Smooth muscle cell (in vitro differentiated cells): Measurements from ENCODE around the gene RYR2. TPM values are rescaled to one million over a fixed set of nuclear protein-coding genes. Genes with fewer than 3 reads are reported as not detected.

Experiments
- DNase-seq: peaks from one replicate; lab custom pipeline; 2025; ENCODE audit not compliant: unreplicated experiment; lab: John Stamatoyannopoulos, UW
- H2AFZ ChIP-seq: fragments of 200-600 bp; sonication (generic); 2 replicates; pipeline ENCODE4 v1.6.0; 2016; ENCODE audit warnings: antibody characterized with exemption, low read depth, mild to moderate bottlenecking
- H3F3A ChIP-seq: fragments of 200-600 bp; sonication (generic); 2 replicates; pipeline ENCODE4 v1.6.0; 2017; ENCODE audit warnings: antibody characterized with exemption, low read depth
- H3K27ac ChIP-seq: fragments of 200-600 bp; sonication (generic); 2 replicates; pipeline ENCODE4 v1.5.1; 2016; ENCODE audit warnings: low read depth, mild to moderate bottlenecking
- H3K27me3 ChIP-seq: fragments of 200-600 bp; sonication (generic); 2 replicates; pipeline ENCODE4 v1.6.1; 2016; ENCODE audit warnings: low read depth, mild to moderate bottlenecking
- H3K36me3 ChIP-seq: fragments of 200-600 bp; sonication (generic); 2 replicates; pipeline ENCODE4 v1.5.1; 2016; ENCODE audit warnings: low read depth
- H3K4me1 ChIP-seq: fragments of 200-600 bp; sonication (generic); 2 replicates; pipeline ENCODE4 v1.5.1; 2016; ENCODE audit warnings: low read depth
- H3K4me2 ChIP-seq: fragments of 200-600 bp; sonication (generic); 2 replicates; pipeline ENCODE4 v1.6.0; 2016; ENCODE audit warnings: mild to moderate bottlenecking
- H3K4me3 ChIP-seq: fragments of 200-600 bp; sonication (generic); 2 replicates; pipeline ENCODE4 v1.5.1; 2016; ENCODE audit warnings: mild to moderate bottlenecking
- H3K79me2 ChIP-seq: fragments of 200-600 bp; sonication (generic); 2 replicates; pipeline ENCODE4 v1.6.0; 2016; ENCODE audit warnings: low read depth, mild to moderate bottlenecking
- H3K9ac ChIP-seq: fragments of 200-600 bp; sonication (generic); 2 replicates; pipeline ENCODE4 v1.6.0; 2016; ENCODE audit warnings: low read depth
- H3K9me3 ChIP-seq: fragments of 200-600 bp; sonication (generic); replicated peaks from 2 replicates; pipeline ENCODE4 v1.5.1; 2016; ENCODE audit warnings: low read depth
- H4K20me1 ChIP-seq: fragments of 200-600 bp; sonication (generic); 2 replicates; pipeline ENCODE4 v1.6.0; 2016; ENCODE audit warnings: low read depth
- whole genome bisulfite sequencing: methylation state at CpG from one replicate; pipeline ENCODE4 v1.1.7; 2016; ENCODE audit warnings: low lambda C conversion rate; 5-methylcytosine and 5-hydroxymethylcytosine counted together
- polyA plus RNA-seq: library from polyadenylated mRNA; unstranded; fragments of >200 nt; fragmentation: Nextera tagmentation; extraction: Ambion mirVana; gene quantifications from 2 replicates; pipeline ENCODE4 v1.2.1, GENCODE V29; 2016
- total RNA-seq: library from RNA; depleted of rRNA; stranded (reverse); fragments of >200 nt; gene quantifications from 2 replicates; pipeline ENCODE4 v1.2.3, GENCODE V29; 2014
- TF ChIP-seq, protein P1 (sequence below): fragments of 200-600 bp; sonication (generic); IDR thresholded peaks from 2 replicates; pipeline ENCODE4 v1.5.1; 2017; ENCODE audit warnings: borderline replicate concordance, mild to moderate bottlenecking, antibody characterized with exemption; ENCODE audit not compliant: insufficient read depth, poor library complexity, severe bottlenecking

The RYR2 gene
- total and polyA plus RNA-seq, 2 experiments from 2014 or later: 0.09 TPM; not detected in 1

DNA sequence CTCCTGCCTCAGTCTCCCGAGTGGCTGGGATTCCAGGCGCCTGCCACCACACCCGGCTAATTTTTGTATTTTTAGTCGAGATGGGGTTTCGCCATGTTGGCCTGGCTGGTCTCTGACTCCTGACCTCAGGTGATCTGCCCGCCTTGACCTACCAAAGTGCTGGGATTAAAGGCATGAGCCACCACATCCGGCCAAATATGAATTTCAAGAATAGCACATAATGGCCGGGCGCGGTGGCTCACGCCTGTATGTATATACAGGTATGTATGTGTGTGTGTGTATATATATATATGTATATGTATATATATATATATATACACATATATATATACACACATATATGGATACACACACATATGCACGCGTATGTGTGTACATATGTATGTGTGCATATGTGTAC lies 753.6 kb downstream of the RYR2 start:
- no peaks in the 10 kb centered on the region for H3F3A ChIP-seq
- no peak overlapping the region for H3K4me2 ChIP-seq
- 90% methylated on average over 13 of the region's 13 CpGs for WGBS
- no peaks in the 10 kb centered on the region for H4K20me1 ChIP-seq
- no peak for DNase-seq
- H3K4me3 ChIP-seq: no peak overlapping the region
- H3K27ac ChIP-seq: no peak overlapping the region
- no peak overlapping the region for H3K9ac ChIP-seq
- H3K9me3 ChIP-seq: no peaks in the 10 kb centered on the region
- no peaks in the 10 kb centered on the region for H3K4me1 ChIP-seq
- TF ChIP-seq, protein P1, sequence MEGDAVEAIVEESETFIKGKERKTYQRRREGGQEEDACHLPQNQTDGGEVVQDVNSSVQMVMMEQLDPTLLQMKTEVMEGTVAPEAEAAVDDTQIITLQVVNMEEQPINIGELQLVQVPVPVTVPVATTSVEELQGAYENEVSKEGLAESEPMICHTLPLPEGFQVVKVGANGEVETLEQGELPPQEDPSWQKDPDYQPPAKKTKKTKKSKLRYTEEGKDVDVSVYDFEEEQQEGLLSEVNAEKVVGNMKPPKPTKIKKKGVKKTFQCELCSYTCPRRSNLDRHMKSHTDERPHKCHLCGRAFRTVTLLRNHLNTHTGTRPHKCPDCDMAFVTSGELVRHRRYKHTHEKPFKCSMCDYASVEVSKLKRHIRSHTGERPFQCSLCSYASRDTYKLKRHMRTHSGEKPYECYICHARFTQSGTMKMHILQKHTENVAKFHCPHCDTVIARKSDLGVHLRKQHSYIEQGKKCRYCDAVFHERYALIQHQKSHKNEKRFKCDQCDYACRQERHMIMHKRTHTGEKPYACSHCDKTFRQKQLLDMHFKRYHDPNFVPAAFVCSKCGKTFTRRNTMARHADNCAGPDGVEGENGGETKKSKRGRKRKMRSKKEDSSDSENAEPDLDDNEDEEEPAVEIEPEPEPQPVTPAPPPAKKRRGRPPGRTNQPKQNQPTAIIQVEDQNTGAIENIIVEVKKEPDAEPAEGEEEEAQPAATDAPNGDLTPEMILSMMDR: no peak
- no peaks in the 10 kb centered on the region for H3K79me2 ChIP-seq
- H2AFZ ChIP-seq: no peak overlapping the region
- no peaks in the 10 kb centered on the region for H3K36me3 ChIP-seq
- no peaks in the 10 kb centered on the region for H3K27me3 ChIP-seq

DNA sequence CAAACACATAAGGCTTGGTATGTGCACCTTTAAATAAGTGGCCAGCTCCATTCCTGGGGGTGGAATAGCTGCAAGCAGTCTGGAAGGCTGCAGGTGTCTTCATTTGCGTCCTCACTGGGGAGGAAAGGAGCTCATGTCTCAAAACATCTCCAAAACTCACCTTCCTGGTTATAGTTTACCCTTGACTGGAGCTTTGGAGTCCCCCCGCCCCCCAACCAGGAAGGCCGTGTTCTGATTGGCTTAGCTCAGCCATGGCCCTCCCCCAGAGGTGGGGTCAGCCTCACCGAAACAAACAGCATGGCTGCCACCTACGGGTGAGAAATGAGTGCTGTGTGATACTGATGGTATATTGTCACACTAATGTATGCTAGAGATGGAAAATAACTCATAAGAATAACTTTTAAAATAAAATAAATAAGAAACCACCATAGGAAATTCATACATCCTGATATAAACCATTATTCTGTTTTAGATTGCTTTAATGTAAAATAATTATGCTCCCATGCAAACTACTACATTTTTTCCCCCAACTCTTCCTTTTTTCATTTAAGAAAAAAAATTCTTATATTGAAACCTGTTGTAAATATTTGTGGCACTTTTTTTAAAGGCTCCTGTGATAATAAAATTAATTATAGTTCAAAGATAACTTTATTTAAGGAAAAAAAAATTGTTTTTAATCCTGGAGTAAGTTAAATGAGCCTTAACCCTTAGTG lies 757.9 kb downstream of the RYR2 start:
- DNase-seq: no peak
- no peaks in the 10 kb centered on the region for H4K20me1 ChIP-seq
- H3K4me2 ChIP-seq: no peak overlapping the region
- H3K9me3 ChIP-seq: no peaks in the 10 kb centered on the region
- H3K4me1 ChIP-seq: no peaks in the 10 kb centered on the region
- H3K36me3 ChIP-seq: no peaks in the 10 kb centered on the region
- H3K4me3 ChIP-seq: no peak overlapping the region
- H3K79me2 ChIP-seq: no peaks in the 10 kb centered on the region
- no peak overlapping the region for H3K9ac ChIP-seq
- no peak overlapping the region for H3K27ac ChIP-seq
- TF ChIP-seq, protein P1: peak; percentile 19
- 67% methylated on average over 5 of the region's 5 CpGs for WGBS
- no peaks in the 10 kb centered on the region for H3K27me3 ChIP-seq
- H2AFZ ChIP-seq: no peak overlapping the region
- no peaks in the 10 kb centered on the region for H3F3A ChIP-seq

DNA sequence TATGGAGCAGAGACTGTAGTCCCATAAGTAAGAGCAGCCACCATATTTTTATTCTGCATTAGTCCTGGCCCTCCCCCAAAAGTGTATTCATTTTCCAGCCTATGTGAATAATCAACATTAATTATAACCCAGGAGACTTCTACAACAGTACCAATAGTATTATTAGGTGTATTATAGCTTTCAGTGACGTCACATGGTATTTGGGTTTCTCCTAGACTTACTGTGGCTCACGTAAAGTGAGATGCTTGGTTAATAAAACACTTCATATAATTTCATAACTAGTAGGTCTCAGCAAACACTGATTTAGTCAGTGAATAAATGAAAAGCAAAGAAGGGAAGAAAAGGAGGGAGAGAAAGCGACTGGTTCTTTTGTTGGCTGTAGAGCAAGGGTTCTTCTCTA lies 762.5 kb downstream of the RYR2 start:
- H3K4me3 ChIP-seq: no peak overlapping the region
- H3K9me3 ChIP-seq: no peaks in the 10 kb centered on the region
- no peaks in the 10 kb centered on the region for H3K27me3 ChIP-seq
- H3K79me2 ChIP-seq: no peaks in the 10 kb centered on the region
- H3K9ac ChIP-seq: no peak overlapping the region
- H3K4me2 ChIP-seq: no peak overlapping the region
- H3K36me3 ChIP-seq: no peaks in the 10 kb centered on the region
- H4K20me1 ChIP-seq: no peaks in the 10 kb centered on the region
- no peak overlapping the region for H2AFZ ChIP-seq
- no peak for DNase-seq
- 86% methylated on average over 3 of the region's 3 CpGs for WGBS
- TF ChIP-seq, protein P1: no peak
- H3K4me1 ChIP-seq: no peaks in the 10 kb centered on the region
- H3K27ac ChIP-seq: no peak overlapping the region
- H3F3A ChIP-seq: no peaks in the 10 kb centered on the region

DNA sequence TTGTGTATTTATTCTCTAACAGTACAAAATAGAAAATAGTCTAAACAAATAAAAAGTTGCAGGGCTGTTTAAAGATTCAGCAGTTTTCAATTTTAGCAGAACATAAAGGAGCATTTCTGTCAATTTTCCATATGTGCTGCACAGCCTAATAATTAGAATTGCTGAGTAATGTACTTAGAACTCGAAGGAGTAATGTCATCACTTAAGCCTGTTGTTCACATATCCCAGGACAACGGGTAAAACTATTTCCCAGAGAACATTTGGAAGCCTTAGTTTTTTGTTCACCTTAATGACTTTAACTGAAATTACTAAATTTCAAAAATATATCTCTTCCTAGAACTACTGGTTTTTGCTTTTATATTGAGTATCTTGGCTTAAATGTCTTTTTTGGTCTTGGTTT lies 767.1 kb downstream of the RYR2 start:
- no peaks in the 10 kb centered on the region for H4K20me1 ChIP-seq
- no peak overlapping the region for H3K9ac ChIP-seq
- no peaks in the 10 kb centered on the region for H3F3A ChIP-seq
- H3K27ac ChIP-seq: no peak overlapping the region
- H3K9me3 ChIP-seq: no peaks in the 10 kb centered on the region
- no peaks in the 10 kb centered on the region for H3K27me3 ChIP-seq
- no peaks in the 10 kb centered on the region for H3K36me3 ChIP-seq
- no peaks in the 10 kb centered on the region for H3K4me1 ChIP-seq
- TF ChIP-seq, protein P1: no peak
- H3K79me2 ChIP-seq: no peaks in the 10 kb centered on the region
- H3K4me2 ChIP-seq: no peak overlapping the region
- no peak overlapping the region for H2AFZ ChIP-seq
- no peak overlapping the region for H3K4me3 ChIP-seq
- DNase-seq: no peak
- WGBS: 44% methylated on average over 2 of the region's 2 CpGs
